ENCODE data around the gene LPXN. TPM values are rescaled to one million over a fixed set of nuclear protein-coding genes. Genes with fewer than 3 reads are reported as not detected.

Gene LPXN
- total RNA-seq, 1 donor = 14.7 TPM

DNA sequence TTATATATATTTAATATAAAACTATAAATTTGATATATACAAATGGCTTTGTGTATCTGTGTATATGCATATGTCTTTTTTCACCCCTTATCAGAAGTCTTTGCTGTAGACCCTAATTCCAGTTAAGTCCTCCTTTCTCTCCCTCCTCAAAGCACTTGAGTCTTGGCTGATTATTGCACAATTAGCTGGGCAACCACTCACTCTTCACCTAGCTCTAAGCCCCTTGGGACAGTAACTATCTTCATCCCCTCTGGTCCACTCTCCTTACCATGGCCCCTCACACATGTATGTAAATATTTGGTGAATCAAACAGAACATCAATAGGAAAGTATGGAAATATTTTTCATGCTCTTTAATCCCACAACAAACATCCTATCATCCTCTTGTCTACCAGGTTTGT lies 66.8 kb downstream of the LPXN start:
- no peak for DNase-seq (ENCODE audit: low read depth)
- TF ChIP-seq, protein P1, sequence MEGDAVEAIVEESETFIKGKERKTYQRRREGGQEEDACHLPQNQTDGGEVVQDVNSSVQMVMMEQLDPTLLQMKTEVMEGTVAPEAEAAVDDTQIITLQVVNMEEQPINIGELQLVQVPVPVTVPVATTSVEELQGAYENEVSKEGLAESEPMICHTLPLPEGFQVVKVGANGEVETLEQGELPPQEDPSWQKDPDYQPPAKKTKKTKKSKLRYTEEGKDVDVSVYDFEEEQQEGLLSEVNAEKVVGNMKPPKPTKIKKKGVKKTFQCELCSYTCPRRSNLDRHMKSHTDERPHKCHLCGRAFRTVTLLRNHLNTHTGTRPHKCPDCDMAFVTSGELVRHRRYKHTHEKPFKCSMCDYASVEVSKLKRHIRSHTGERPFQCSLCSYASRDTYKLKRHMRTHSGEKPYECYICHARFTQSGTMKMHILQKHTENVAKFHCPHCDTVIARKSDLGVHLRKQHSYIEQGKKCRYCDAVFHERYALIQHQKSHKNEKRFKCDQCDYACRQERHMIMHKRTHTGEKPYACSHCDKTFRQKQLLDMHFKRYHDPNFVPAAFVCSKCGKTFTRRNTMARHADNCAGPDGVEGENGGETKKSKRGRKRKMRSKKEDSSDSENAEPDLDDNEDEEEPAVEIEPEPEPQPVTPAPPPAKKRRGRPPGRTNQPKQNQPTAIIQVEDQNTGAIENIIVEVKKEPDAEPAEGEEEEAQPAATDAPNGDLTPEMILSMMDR (IDR thresholded peaks at IDR 0.05; ENCODE audit: insufficient read depth, low read length) = no peak
- no peak overlapping the region for H3K4me3 ChIP-seq (ENCODE audit: low read depth, low read length)

DNA sequence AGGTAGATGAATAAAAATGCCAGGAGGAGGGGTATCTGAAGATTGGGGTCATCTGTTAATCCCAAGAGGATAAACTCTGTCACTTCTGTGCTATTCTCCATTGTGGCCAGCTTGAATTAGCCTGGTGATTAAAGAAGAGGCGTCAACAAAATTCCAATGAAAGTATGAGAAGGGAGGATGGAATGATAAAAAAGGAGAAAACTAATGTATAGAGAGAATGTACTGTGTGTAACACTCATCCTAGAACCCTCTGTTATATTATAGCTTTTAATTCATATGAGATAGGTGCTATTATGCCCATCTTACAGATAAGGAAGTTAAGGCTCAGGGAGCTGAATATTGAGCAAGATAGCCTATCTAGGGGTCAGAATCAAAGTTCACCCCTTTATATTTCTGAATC lies 67.7 kb downstream of the LPXN start, which contains the start of gene OR5B21:
Gene OR5B21, minus strand, starts transcription at position 101 of the 400 bp plus-strand sequence. Its CDS starts 0 bp downstream, at position 101.
- TF ChIP-seq, protein P1 (IDR thresholded peaks at IDR 0.05; ENCODE audit: insufficient read depth, low read length) = no peak
- H3K4me3 ChIP-seq (ENCODE audit: low read depth, low read length) = no peak within 1 kb of the TSS
- no peak for DNase-seq (ENCODE audit: low read depth)

GRCh38 chr11:58507355-58507754 lies 68.3 kb downstream of the LPXN start:
- TF ChIP-seq, protein P1 (IDR thresholded peaks at IDR 0.05; ENCODE audit: insufficient read depth, low read length) = no peak
- H3K4me3 ChIP-seq (ENCODE audit: low read depth, low read length) = no peak overlapping the region
- DNase-seq (ENCODE audit: low read depth) = no peak

- DNase-seq (ENCODE audit: low read depth) = no peak
- TF ChIP-seq, protein P1 (IDR thresholded peaks at IDR 0.05; ENCODE audit: insufficient read depth, low read length) = no peak
- H3K4me3 ChIP-seq (ENCODE audit: low read depth, low read length) = no peak overlapping the region
Observed at GRCh38 chr11:58506935-58507334, 68.7 kb downstream of the LPXN start.

DNA sequence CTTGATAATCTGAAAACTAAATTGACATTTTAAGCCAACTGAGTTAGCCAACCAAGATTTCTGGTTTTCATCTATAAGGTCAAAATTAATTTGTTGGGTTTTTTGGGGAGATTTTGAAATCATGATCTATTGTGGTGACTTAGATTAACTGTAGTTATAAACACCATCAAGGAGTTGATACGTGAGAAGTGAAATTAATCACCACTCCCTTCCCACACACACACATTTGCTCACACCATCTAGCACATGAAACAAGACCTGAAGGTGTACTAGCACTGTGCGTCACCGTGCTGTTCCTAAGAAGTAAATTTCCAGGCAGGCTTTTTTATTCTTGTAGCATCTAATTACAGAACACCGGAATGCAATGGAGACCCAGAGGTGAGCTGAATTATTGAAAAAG lies 69.8 kb downstream of the LPXN start:
- no peak for DNase-seq (ENCODE audit: low read depth)
- H3K4me3 ChIP-seq (ENCODE audit: low read depth, low read length) = no peak overlapping the region
- TF ChIP-seq, protein P1 (IDR thresholded peaks at IDR 0.05; ENCODE audit: insufficient read depth, low read length) = no peak

DNA sequence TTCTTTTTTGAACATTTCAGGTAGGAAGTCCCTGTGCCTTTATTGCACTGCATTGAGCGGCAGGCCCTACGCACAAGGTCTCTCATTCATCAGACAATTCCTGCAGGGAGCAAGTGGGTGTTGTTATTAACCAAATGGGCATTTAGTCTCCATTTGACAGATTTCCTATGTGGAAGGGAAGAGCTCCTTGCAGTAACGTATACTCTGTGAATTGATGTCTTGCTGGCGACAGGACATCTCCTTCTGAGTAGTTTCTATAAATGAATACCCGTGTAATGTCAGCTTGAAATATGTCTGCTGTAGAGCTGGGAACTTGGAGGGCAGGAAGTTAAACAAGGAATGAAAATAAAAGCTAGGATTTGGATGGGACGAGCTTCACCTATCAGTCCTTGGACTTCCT lies 71.4 kb downstream of the LPXN start:
- no peak for DNase-seq (ENCODE audit: low read depth)
- no peak overlapping the region for H3K4me3 ChIP-seq (ENCODE audit: low read depth, low read length)
- TF ChIP-seq, protein P1 (IDR thresholded peaks at IDR 0.05; ENCODE audit: insufficient read depth, low read length) = no peak

DNA sequence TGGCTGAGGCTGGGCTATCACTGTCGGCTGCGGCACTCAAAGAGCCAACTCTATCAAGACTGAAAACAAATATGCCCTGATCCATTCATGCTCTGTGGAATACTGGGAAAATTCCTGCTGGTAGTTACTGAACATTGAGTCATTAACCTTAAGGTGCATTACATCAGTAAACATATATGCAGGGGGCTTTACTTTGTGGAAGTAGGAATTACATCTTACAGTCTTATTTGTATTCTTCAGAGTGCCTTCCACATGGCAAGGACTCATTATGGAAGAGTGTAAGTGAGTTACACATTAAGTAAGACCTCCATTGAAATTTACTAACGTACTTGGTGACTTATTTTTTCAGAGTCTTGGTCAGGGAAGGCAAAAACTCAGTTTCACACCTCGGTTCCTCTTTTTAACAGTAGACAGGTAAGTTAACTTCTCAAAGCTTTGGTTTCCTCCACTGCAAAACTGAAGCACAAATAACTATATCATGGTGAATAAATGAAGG lies 72.2 kb downstream of the LPXN start:
- H3K4me3 ChIP-seq (ENCODE audit: low read depth, low read length) = no peak overlapping the region
- DNase-seq (ENCODE audit: low read depth) = no peak
- TF ChIP-seq, protein P1 (IDR thresholded peaks at IDR 0.05; ENCODE audit: insufficient read depth, low read length) = no peak

Measured in fibroblast of the aortic adventitia (primary cell).